Measurements from ENCODE around the gene MEIS2.

GRCh38 chr15:37034835-37035748, 65.3 kb downstream of the MEIS2 start:
- TF ChIP-seq POLR2A (IDR thresholded peaks at IDR 0.05) (no peak), CTCF (IDR thresholded peaks at IDR 0.05) (no peak), EP300 (IDR thresholded peaks at IDR 0.05) (no peak)
